ENCODE measurements around the gene RNF26.
A peak's percentile ranks its signal among the peaks of the same experiment; 100 is the strongest.

Gene RNF26

DNA sequence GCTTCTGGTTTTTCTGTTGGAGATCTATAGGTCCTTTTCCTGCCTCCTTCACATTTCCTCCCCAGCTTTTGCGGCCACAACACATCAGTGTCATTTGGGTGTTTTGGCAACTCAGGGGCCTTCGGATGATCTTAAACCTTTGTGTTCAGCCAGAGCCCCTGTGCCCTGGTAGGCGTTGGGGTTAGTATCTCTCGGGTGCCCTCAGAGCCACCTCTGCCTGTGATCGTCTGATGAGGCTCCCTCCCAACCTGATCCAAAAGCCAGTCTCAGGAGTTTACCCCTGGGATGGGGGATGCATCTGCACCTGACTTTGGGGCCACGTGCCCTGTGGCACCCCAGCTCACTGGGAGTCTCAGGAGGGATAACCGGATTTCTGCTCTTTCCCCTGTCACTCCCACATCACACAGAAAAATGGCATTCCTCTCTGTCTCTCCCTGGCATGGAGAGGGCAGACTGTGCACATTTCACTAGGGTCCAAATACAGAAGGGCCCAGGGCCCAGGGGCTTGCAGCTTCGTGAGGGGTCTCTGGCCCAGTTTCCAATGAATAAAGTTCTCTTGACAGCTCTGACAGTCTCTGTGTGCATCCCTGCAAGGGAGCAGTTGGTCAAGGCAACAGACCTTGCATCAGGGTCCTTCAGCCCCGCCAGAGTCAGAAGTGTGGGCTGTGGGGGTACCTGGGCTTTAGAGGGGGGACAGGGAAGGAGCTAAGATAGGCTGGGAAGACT lies 2.6 kb downstream of the RNF26 start:
- no peak for DNase-seq (ENCODE audit: low spot score)

DNA sequence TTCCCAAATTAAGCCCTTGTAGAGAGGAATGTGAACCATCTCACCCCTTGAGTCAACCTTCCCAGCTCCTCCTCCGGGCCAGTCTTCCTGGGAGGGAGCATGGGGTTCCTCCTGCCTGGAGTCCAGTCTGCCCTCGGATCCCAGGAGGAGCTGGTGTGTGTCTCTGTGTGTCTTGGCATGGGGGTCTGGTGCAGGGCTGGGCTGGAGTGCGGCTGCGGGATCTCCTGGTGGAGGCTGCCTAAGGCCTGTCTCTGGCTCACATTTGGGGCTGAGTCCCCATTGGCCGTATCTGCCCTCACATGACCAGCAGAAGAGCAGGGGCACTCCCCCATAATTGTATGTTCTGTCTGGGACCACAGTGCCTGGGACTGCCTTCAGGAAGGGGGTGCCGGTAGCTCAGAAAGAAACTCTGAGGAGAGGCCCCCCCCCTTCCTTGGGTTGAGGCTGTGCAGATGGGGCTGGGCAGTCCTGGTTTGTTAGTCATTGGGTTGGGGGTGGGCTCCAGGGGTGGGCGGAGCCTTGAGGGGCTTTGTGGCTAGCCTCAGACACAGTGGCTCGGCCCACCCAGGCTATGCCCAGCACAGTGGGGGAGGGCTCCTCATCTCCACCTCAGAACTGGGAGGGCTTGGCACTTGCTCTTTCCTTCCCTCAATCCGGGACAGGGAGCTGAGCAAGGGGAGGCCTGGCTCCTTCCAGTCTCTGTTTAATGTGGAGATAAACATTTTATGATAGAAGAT lies 3.4 kb downstream of the RNF26 start:
- DNase-seq (ENCODE audit: low spot score), result no peak

DNA sequence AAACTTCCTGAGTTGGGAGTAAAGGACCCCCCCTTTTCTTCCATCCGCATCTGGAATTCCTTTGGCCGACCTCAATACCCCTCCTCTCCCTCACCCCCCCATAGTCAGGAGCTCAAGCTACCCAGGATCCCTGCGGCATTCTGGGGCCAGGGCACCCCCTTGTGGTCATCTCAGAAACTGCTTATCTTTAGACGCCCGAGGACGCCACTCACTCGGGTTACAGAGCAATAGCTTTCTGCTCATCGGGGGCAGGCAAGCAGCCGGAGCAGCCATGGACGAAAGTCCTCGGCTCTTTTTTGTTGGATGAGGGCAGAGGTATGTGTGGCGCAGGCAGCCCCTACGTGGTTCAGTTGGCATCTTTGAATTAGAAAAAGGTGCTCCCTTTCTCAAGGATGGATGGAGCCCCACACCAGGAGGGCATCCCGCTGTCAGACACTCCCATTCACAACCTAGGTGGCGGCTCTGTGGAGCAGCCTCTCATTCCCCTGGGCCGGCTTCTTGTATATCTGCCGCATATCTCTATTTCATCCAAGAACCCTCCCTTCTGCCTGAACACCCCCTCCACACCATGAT lies 4.1 kb downstream of the RNF26 start:
- DNase-seq (ENCODE audit: low spot score), result peak; percentile 81

DNA sequence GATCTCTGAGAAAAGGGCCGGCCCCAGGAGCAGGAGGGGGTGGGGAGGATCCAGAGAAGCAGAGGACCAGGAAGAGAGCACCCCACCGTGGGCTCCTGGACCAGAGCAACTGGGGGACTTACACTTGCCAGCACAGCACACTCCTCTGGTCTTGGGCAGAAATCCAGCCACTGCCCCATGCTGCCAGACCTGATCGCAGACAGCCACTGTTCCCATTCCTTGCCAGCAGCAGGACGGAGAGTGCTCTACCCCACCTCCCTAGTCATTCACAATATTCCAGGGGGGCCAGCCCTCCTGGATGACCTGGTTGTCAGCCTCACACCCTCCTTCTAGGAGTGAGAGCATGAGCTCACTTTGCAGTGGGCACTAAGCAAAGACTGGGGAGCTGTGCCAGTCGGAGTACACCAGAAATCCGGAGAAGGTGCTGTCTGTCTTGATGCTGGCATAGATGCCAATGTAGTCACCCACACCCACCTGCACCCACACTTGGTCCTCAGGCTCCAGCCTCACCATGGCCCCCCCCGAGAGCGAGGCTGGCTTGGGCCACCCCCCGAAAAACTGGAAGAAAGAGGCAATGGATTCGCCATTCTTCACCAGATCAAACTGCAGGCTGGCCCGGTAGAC lies 4.8 kb downstream of the RNF26 start:
- DNase-seq (ENCODE audit: low spot score), result no peak

DNA sequence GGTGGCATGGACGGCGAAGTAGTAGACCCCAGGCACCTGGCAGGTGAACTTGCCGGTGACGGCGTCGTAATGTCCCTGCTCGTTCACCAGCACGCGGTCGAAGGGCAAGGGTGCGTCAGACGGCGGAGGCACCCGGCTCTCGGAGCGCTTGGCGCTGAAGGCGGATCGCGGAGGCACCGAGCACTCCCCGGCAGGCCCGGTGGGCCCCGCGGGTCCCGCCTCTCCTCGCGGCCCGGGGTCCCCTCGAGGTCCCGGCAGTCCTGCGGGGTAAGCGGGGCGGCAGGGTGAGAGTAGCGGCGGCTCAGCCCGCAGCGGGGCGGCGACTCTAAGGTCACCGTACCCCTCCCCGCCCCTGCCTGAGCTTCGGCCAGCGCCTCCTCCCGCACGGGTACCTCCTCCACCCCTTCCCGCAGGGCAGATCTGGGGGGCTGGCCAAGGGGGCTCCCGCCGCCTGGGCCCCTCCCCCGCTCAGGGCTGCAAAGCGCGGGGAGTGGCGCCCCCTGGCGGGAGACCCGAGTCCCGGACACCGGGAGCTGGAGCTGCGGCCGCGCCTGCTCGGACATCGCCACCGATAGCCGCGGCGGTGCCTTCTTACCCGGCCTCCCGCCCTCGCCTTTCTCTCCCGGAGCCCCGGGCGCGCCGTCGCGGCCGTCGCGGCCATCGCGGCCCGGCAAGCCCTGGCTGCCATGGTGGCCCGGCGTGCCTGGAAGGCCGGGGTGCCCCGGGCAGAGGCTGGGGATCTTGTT lies 5.4 kb downstream of the RNF26 start:
- no peak for DNase-seq (ENCODE audit: low spot score)

DNA sequence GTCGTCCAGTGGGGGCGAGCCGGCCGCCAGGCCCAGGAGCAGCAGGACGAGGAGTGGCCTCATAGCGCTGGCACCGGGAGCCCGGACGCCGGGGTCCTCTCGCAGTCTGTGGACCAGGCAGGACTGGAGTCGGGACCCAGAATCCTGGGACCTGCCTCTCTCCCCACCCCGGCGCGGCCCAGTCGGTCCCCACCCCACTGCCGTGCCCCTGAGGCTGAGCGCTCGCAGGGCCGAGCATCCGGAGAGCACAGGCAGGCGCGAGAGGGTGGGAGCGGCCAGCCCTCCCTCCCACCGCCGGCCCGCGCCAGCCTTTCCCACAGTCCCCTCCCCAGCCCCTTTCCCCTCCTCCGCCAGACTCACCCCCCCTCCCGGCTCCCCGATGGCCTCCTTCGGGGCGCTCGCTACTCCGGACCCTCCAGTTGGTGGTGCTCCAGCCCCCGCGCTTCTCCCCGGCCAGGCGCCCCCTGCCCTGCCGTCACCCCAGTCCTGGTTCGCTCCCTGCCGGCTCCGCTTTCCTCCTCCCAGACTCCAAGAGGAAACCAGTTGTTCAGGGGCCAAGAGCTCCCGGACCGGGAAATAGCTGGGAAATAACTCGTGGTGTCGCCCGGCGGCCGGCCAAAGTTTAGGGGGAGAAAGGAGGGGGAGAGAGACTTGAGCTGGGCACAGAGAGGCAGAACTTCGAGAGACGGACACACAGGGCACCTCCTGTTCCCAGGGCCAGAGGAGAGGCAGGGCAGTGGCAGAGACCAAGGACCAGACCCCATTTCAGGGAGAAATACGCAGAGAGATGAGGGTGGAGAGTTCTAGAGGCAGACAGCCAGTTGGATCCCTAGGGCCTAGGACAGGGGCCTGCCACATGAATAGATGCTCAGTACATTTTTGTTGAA lies 6.3 kb downstream of the RNF26 start, which contains the start of gene C1QTNF5:
Gene C1QTNF5 (minus strand): TSS at position 549 of the 887 bp plus-strand sequence. CDS start 486 bp downstream, at position 63.
- DNase-seq (ENCODE audit: low spot score), result no peak

DNA sequence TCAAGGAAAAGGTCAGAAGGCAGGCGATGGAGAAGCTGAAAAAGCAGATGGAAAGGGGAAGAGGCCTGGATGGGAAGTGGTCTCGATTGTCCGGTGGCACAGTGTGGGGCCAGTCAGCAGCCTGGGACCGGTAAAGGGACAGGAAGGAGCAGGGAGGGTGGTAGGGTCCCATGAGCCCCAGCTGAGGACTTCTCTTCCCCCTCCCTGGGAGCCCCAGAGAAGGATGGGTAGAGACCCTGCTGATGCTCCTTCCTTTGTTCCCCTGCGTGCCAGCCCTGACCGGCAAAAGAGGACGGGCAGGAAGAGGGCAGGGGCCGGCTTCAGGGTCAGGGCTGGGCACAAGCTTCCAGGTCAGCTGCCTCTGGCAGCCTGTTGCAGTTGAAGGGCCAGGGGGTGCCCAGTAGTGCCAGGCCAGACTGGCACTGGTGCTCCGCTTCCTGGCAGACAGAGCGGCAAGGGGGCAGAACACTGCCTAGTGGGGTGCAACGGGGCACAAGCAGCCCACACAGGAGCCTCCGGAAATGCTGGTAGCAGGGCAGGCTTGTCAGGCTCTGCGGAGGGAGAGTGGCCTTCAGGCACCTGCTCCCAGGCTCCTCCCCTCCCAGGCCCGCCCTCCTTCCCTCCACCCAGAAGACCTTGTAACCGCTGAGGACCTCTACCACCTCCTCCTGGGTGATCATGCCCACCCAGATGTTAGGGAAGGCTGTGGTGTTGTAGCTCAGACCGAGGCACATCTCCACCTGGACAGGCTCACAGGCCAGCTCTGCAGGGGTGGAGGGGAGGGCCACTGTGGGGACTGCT lies 7.1 kb downstream of the RNF26 start:
- DNase-seq (ENCODE audit: low spot score), result no peak

DNA sequence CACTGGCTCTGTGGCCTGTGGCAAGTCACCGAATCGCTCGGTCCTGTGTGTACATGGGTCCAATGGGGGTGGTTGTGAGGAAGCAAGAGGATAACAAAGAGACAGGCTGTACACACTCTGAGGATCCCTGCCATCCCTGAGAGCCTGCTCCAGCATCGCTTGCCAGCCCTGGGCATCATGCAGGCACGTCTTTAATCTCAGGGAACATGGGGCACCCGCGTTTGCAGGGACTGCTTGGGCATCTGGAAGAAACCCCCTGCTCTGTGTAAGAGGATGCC lies 7.6 kb downstream of the RNF26 start:
- DNase-seq (ENCODE audit: low spot score), result no peak

DNA sequence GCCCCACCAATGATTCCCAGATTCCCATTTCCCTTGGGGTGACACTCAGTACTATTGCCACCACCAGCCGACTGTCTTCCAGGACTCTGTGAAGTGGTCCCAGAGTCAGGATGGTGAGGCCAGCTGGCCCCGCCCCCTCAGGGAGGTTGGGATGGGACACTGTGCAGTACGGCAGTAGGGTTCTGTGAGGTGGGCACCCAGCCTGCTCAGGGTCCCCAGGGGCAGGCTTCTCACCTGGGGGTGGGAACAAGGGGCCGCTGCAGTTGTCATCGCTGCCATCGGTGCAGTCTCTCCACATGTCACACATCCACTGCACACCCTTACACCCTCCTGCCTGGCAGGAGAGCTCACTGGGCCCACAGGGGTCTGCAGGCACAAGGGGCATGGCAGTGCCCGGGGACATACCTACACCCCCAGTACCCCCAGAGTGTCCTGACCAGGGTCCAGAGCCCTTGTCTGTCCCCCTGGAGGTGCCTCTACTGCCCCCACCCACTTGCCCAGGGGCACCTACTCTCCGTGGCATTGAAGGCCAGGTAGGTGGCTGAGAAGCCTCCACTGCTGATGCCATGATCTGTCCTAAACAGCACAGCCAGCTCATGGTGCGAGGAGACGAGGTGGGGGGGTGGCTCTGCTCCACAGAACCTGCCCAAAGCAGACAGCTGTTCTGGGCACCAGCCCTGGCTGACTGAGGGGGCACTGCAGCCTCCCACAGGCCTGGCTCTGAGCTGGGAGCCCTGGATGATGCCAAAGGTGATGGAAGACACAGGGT lies 8.2 kb downstream of the RNF26 start:
- no peak for DNase-seq (ENCODE audit: low spot score)

DNA sequence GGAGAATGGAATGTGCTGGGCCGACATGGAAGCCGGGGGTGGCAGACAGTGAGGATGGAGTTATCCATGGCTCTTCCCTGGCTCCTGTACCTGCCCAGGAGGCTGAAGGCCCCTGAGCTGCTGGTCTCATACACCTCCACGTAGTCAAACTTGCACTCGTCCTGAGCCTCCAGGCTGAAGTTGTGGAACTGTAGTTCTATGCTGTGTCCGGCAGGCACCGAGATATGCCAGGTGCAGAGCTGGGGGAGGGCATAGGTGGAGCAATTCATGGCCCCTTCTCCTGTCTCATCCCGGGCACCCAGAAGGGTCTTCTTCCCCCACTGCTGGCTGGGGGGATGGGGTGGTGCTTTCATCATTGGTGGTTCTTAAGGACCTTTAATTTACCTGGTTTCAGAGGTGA lies 9.4 kb downstream of the RNF26 start:
- DNase-seq (ENCODE audit: low spot score), result no peak

DNA sequence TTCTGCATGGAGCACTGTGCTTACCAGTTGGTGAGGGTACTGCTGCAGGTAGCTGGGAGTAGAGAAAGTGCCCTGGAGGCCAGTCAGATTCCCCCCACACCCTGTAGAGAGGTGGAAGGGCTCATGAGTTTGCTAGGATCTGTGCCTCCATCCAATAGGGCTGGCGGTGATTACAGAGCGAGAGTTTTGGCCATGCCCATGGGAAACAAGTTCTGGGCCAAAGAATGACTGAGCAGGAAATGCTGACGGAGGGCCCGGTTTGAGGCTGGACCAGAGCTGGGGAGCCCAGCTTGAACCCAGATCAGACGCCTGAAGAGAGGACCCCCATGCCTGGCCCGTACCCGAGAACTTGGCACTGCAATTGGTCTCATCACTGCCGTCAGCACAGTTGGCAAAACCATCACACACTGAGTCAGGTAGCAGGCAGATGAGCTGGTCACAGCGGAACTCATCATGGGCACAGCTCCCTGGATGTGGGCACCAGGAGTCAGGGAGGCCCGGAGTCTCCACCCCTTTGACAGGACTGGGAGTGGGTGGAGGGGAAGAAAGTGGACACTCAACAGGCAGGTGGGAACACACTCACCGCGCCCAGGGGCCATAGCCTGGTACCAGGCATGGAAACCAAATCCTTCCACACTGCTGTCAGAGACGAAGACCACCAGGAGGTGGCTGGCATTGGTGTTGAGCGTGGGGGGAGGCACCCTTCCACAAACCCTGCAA lies 10.1 kb downstream of the RNF26 start:
- no peak for DNase-seq (ENCODE audit: low spot score)

DNA sequence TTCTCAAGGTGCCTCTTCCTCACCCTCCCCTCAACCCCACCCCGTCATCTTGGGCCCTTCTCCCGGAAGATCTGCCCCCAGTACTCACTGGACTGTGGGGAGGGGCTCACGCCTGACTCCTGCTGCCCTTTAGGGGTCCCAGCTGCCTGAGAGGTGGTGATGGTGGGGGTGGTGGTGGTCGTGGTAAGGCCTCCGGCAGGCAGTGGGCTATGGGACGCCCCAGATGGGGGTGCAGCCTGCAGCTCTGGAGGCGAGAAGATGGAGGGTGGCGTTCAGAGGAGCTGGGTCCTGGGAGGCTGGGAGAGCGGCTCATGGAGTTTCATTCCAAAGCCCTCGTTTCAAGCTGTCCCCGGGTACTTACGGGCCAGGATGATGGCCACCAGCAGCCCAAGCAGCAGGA lies 11.4 kb downstream of the RNF26 start:
- DNase-seq (ENCODE audit: low spot score), result no peak

DNA sequence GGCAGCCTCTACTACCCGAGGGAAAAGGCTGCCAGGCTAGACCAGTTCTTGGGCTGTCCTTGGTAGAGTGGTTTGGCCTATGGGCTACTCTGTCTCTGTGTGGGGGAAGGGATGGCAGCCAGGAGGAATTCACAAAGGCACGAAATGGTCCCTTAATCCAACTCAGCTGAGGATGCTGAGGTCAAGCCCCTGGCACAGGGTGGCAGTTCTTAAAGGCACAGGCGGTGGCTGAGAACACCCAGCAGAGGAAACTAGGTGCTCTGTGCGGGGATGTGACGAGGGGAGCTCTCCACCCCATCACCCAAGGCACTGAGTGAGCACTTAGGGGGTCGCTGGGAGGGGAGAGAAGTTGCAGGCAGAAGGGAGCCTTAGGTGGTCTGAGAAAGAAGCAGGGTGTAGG lies 12.3 kb downstream of the RNF26 start, which contains the start of gene MFRP:
Gene MFRP (minus strand): TSS at position 101 of the 400 bp plus-strand sequence. CDS start 192 bp downstream, outside the sequence.
- DNase-seq (ENCODE audit: low spot score), result no peak

DNA sequence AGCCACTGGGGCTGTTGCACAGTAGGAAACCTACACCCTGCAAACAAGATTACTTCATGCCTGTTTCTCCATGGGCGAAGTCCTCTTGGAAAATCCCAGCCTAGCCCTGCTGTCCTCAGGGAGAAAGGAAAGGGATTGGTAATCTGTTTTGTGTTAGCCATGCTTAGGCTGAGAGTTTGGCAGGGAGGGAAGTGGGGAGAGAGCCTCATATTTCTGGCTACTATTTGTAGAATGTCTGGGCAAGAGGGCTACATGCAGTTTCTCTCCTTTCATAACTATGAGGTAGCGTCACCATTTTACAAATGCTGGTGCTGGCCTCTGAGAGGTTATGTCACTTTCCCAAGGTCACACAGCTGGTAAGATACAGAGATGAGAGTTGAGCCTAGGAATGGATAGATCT lies 12.9 kb downstream of the RNF26 start:
- DNase-seq (ENCODE audit: low spot score), result no peak

DNA sequence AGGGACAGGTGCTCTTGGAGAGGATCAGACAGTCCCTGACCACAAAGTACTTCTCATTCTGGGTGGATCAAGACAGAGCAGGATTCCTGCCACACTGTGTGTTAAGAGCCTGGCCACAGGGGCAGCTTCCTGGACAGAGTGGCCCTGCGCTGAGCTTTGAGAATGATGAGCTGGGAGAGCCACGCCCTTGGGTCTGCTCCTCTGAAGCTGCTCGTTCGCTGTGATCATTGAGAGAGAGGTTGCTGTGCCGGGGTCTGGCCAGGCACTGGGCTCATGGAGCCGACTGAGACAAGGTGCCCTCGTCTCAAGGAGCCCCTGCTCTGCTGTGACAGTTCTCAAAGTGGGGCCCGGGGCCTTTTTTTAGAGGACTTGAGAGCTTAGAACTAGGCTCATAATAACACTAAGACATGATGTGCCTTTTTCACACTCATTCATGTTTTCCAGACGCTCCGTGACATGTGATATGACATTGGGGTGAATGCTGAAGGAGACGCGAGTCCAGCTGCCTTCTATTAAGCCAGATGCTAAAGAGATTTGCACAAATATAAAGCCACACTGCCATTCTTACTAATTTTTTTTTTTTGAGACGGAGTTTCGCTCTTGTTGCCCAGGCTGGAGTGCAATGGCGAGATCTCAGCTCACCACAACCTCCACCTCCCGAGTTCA lies 13.7 kb downstream of the RNF26 start:
- no peak for DNase-seq (ENCODE audit: low spot score)

DNA sequence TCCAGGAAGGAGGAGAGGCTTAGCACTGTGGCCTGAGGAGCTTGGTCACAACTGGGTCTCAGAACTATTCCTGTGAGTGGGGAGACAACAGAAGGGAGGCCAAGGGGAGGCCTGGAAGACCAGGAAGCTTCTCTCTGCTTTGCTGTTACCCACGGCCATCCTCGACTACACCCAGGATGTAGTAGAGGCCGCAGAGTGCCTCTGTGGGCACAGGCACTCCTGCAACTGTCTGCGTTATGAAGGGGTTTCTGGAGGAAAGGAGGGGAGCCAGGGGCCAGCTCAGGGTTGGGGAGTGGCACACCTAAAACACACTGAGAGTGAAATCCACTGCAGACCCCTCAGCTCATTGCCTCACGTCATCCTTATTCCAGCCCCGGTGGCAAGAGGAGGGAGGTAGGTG lies 16.0 kb downstream of the RNF26 start:
- no peak for DNase-seq (ENCODE audit: low spot score)

DNA sequence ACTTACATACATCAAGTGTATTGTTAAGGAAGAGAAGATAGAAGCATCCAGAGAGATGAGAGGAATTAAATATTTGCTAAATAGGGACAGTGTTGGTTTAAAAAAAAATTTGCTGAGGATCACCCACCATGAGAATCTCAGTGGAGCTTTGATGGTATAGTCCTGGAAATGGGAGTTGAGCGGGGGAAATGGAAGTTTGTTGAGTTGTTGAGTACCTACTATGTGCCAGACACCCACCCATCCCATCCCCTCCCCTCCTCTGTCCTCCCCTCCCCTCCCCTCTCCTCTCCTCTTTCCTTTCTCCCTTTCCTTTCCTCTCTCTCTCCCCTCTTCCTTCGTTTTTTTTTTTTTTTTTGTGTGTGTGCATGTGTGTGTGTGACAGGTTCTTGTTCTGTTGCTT lies 16.9 kb downstream of the RNF26 start:
- DNase-seq (ENCODE audit: low spot score), result no peak

DNA sequence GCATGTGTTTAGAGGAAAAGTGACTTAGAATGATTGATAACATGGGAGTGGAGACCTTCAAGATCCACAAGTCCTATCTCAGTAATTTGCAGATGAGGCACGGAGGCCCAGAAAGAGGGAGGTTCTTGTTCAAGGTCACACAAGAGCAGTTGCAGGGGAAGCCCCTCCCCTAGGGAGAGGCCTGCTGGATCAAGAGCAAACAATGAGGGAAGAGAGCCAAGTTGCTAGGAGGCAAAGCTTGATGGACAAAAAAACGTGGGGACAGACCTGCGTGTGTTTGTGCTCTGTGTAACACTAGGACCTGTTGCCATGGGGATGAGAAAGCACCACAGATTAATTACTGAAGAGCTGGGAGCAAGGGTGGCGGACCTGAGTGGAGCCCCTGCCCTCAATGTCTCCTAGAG lies 18.5 kb downstream of the RNF26 start:
- DNase-seq (ENCODE audit: low spot score), result no peak
